ENCODE results near the gene SPINK9.

The SPINK9 gene

GRCh38 chr5:148343603-148344487, 8.5 kb downstream of the SPINK9 start (continued):
- no peak for TF ChIP-seq REST (tag by site-specific recombination; IDR thresholded peaks at IDR 0.05)
- no peak for TF ChIP-seq ZSCAN4 (tag by site-specific recombination; IDR thresholded peaks at IDR 0.05)
- no peak for TF ChIP-seq ZNF600 (tag by site-specific recombination; IDR thresholded peaks at IDR 0.05)
- TF ChIP-seq ZSCAN5A (tag by site-specific recombination; IDR thresholded peaks at IDR 0.05), result no peak

- POLR2A ChIA-PET, result no interaction called here
- TF ChIP-seq ZNF133 (tag by site-specific recombination; IDR thresholded peaks at IDR 0.05) (no peak), ZNF23 (tag by site-specific recombination; IDR thresholded peaks at IDR 0.05; ENCODE audit: borderline replicate concordance) (no peak), ZNF362 (tag by site-specific recombination; IDR thresholded peaks at IDR 0.05) (no peak)
- Histone ChIP-seq H3K9me3 (ENCODE audit: control insufficient read depth, insufficient read depth, low read depth, low read length) (no peaks in the 10 kb centered on the region; the same call in 1 of the 2 replicates), H3K4me3 (ENCODE audit: low read depth, low read length) (no peak overlapping the region), H3K4me1 (ENCODE audit: control insufficient read depth, insufficient read depth, low read length) (no peaks in the 10 kb centered on the region), H3K27ac (ENCODE audit: extremely low read depth, low read depth, low read length) (no peak overlapping the region), H3K36me3 (ENCODE audit: control insufficient read depth in 2 of 2, insufficient read depth in 1 of 2, low read length in 2 of 2) (no peaks in the 10 kb centered on the region)
- CTCF ChIA-PET, result interaction anchor here (0.7 to 1.3 kb wide), 2 partner anchors 27 to 1528 kb away, joined by 3 to 7 read pairs; no protein-coding TSS in a partner anchor
Measured at GRCh38 chr5:148347706-148348105, 12.3 kb downstream of the SPINK9 start.

- Histone ChIP-seq H3K36me3 (ENCODE audit: control insufficient read depth in 2 of 2, insufficient read depth in 1 of 2, low read length in 2 of 2) (no peaks in the 10 kb centered on the region), H3K4me3 (ENCODE audit: low read depth, low read length) (no peak overlapping the region), H3K27ac (ENCODE audit: extremely low read depth, low read depth, low read length) (no peak overlapping the region), H3K4me1 (ENCODE audit: control insufficient read depth, insufficient read depth, low read length) (no peaks in the 10 kb centered on the region), H3K9me3 (ENCODE audit: control insufficient read depth, insufficient read depth, low read depth, low read length) (no peaks in the 10 kb centered on the region; the same call in 1 of the 2 replicates)
- no peak for TF ChIP-seq ZNF449 (tag by site-specific recombination; IDR thresholded peaks at IDR 0.05)
- TF ChIP-seq KLF10 (tag by site-specific recombination; IDR thresholded peaks at IDR 0.05), result no peak
- TF ChIP-seq ZNF658 (tag by site-specific recombination; IDR thresholded peaks at IDR 0.05), result no peak
- no peak for TF ChIP-seq ZNF571 (tag by site-specific recombination; IDR thresholded peaks at IDR 0.05)
- no peak for TF ChIP-seq ZNF529 (tag by site-specific recombination; IDR thresholded peaks at IDR 0.05; ENCODE audit: insufficient replicate concordance)
- TF ChIP-seq ZNF704 (tag by site-specific recombination; IDR thresholded peaks at IDR 0.05), result no peak
- TF ChIP-seq SP3 (tag by site-specific recombination; IDR thresholded peaks at IDR 0.05), result no peak
- no peak for TF ChIP-seq ZBTB7A (tag by site-specific recombination; IDR thresholded peaks at IDR 0.05; ENCODE audit: low read depth)
- no peak for TF ChIP-seq ZNF362 (tag by site-specific recombination; IDR thresholded peaks at IDR 0.05)
- no peak for TF ChIP-seq ZNF747 (tag by site-specific recombination; IDR thresholded peaks at IDR 0.05)
- no peak for TF ChIP-seq ZNF555 (tag by site-specific recombination; conservative IDR thresholded peaks at IDR 0.05)
- CTCF ChIA-PET, result interaction anchor here (0.6 to 0.7 kb wide), 3 partner anchors 12 to 472 kb away, joined by 3 to 4 read pairs (median 3); no protein-coding TSS in a partner anchor
- POLR2A ChIA-PET, result no interaction called here
Measured at GRCh38 chr5:148352696-148353095, 17.3 kb downstream of the SPINK9 start.
